Measurements from ENCODE around the gene COX6A2.

GRCh38 chr16:31461201-31461920, 33.2 kb upstream of the COX6A2 start:
- TF ChIP-seq EZH2phosphoT487 (IDR thresholded peaks at IDR 0.05; ENCODE audit: borderline replicate concordance, low read depth) = no peak
- TF ChIP-seq, protein P1, sequence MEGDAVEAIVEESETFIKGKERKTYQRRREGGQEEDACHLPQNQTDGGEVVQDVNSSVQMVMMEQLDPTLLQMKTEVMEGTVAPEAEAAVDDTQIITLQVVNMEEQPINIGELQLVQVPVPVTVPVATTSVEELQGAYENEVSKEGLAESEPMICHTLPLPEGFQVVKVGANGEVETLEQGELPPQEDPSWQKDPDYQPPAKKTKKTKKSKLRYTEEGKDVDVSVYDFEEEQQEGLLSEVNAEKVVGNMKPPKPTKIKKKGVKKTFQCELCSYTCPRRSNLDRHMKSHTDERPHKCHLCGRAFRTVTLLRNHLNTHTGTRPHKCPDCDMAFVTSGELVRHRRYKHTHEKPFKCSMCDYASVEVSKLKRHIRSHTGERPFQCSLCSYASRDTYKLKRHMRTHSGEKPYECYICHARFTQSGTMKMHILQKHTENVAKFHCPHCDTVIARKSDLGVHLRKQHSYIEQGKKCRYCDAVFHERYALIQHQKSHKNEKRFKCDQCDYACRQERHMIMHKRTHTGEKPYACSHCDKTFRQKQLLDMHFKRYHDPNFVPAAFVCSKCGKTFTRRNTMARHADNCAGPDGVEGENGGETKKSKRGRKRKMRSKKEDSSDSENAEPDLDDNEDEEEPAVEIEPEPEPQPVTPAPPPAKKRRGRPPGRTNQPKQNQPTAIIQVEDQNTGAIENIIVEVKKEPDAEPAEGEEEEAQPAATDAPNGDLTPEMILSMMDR (IDR thresholded peaks at IDR 0.05) = no peak
- TF ChIP-seq RAD21 (IDR thresholded peaks at IDR 0.05; ENCODE audit: low read length) = no peak
- TF ChIP-seq NRF1 (IDR thresholded peaks at IDR 0.05; ENCODE audit: low read depth, low read length) = no peak
- no peak for TF ChIP-seq NFIC (IDR thresholded peaks at IDR 0.05; ENCODE audit: borderline replicate concordance)
- no peak for TF ChIP-seq RCOR1 (IDR thresholded peaks at IDR 0.05; ENCODE audit: low read length)
- TF ChIP-seq SMC3 (IDR thresholded peaks at IDR 0.05; ENCODE audit: low read depth, low read length) = no peak
- no peak for TF ChIP-seq CHD2 (IDR thresholded peaks at IDR 0.05; ENCODE audit: low read length, partially characterized antibody)
- no peak for TF ChIP-seq POLR2AphosphoS5 (IDR thresholded peaks at IDR 0.05; ENCODE audit: low read depth, low read length)
